Measurements from ENCODE around the gene POU4F1. TPM values are rescaled to one million over a fixed set of nuclear protein-coding genes. Genes with fewer than 3 reads are reported as not detected.

POU4F1 gene
- total RNA-seq, 1 experiment from 2014 or later: not detected

DNA sequence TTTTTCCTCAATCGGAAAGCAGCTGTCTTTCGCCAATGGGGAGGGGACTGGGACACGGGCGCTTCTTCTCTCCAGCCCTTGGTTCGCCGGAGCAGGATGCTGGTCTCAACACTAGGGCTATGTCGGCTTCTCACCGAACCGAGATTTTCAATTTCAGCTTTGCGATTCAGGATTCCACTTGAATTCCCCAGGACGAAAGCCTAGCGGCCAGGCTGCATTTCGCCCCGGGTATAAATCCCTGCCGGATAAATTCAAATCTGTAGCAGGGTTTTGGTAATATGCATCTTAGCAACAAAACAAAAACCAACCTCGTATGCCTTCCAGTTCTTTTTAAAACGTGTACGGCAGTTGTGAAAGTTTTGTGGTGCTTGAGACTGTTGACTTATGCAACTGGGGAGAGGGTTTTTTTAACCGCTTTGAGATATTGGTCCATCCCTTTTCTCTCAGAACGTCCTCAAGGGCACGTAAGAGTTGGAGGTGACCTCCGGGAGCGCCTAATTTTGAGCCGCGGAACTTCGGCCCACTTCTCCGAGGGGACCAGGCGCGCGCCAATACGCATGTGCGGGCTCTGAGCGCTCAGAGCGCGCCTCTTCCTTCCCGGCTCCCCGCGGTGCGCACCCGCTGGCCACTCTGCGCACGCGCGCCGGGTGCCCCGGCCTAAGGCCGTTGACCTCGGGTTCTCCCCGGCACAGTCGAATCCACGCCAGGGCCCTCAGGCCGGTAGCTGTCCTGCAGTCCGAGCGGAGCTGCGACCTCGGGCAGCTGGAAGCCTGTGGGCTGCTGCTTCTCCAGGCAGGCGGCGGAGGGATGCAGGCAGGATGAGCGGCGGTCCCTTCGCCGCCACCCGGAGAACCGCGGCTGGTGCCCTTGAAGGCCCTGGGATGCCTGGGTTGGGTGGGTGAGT, 7.6 kb downstream of the POU4F1 start:
- no peak for DNase-seq (ENCODE audit: low spot score)
- in situ Hi-C loops (cut with HindIII; ENCODE audit: low sequenced_read_pairs): no loop called here

DNA sequence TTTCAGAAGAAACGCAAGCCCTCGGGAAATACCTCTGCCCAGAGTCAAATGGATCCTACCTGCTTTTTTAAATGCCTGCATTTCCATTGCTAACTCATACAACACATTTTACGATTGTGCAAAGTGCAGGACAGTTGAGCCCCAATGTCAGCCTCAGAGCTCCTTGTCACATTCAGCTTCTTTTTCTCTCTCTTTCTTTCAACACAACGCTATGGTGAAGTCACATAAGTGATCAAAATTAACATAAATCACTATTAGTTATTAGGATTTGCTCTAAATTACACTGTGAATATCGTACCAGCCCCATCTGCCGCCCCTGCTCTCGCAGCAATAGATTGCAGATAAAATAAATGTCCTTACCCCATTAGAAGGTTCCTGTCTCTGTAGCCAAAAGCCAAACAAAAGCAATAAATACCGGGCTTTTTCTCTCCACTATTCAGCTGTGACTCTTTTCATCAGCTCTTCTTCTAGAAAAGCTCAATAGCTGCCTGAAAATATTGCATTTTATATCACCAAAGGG, 8.8 kb downstream of the POU4F1 start:
- in situ Hi-C loops (cut with HindIII; ENCODE audit: low sequenced_read_pairs): no loop called here
- DNase-seq (ENCODE audit: low spot score): no peak

DNA sequence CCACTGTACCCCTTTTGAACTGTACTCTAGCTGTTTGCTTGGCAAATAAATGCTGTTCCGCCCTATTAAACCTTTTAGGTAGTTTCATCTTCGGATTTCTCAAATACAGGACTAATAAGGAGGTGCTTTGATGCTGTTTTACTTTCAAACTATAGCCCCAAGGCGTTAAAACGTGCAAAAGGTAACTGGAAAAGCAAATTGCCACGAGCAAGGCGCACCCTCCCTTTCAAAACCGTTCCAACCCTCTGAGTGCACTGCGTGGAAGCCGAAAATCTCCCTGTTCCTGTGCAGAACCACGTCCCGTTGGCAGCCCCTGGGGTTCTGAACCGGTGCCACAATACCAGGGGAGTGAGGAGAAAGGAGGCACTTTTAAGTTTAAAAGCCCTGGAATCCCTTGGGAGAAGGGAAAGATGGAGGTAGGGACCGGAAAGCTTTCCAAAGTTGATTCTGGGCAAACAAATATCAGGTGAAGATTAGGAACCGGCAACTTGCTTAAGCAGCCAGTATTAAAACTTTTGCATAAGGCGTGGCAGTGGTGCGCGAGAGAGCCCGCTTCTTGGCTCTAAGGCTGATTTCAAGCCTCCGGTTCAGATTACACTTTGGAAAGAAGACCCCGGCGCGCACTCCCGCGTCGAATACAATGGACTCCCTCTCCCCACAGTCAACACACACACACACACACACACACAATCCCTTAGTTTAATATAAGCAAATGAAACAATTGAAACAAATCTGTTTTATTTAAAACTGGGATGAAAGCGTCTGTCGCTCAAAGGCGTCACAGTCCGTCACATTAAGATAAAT, 9.5 kb downstream of the POU4F1 start:
- in situ Hi-C loops (cut with HindIII; ENCODE audit: low sequenced_read_pairs): no loop called here
- DNase-seq (ENCODE audit: low spot score): no peak

DNA sequence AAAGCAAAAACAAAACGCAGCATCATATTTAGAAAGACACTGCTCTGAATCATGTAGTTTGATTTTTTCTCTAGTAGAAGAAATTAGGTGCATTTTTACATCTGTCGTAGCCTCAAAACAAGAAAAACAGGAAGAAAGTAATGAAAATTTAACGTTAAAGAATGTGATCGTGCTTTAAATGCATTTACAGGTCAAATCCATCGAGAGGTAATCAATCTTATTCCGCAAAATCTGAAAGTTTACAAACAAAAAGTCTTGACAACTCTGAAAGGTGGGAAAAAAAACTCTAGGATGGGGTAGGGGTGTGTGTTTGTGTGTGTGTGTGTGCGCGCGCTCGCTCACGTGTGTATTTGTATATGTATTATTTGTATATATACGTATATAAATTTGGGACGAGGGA, 10.2 kb downstream of the POU4F1 start:
- in situ Hi-C loops (cut with HindIII; ENCODE audit: low sequenced_read_pairs): no loop called here
- no peak for DNase-seq (ENCODE audit: low spot score)

GRCh38 chr13:78592584-78592983, 10.8 kb downstream of the POU4F1 start:
- in situ Hi-C loops (cut with HindIII; ENCODE audit: low sequenced_read_pairs): no loop called here

GRCh38 chr13:78589206-78589605, 14.1 kb downstream of the POU4F1 start:
- in situ Hi-C loops (cut with HindIII; ENCODE audit: low sequenced_read_pairs): no loop called here
- no peak for DNase-seq (ENCODE audit: low spot score)

More at GRCh38 chr13:78592584-78592983, 10.8 kb downstream of the POU4F1 start:
- DNase-seq (ENCODE audit: low spot score): no peak

GRCh38 chr13:78587395-78587794, 16.0 kb downstream of the POU4F1 start:
- DNase-seq (ENCODE audit: low spot score): no peak
- in situ Hi-C loops (cut with HindIII; ENCODE audit: low sequenced_read_pairs): no loop called here

GRCh38 chr13:78586706-78587105, 16.6 kb downstream of the POU4F1 start:
- no peak for DNase-seq (ENCODE audit: low spot score)
- in situ Hi-C loops (cut with HindIII; ENCODE audit: low sequenced_read_pairs): no loop called here

DNA sequence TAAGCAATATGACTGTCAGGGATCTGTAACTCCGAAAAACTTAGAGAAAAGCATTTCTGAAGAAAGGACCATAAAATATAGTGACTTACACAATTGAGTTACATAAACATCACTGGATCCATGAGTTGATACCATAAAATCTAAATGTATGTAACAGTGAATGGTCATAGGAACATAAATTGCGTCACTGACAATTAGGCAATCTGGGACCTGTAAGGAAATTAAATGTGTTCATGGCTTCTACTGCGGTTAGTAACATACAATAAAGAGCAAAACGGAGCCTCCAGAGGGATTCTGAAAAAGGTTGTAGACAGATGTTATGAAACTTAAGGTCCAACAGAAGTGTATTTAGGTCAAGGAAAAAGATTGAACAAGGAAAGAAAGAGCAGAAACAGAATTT, 27.1 kb downstream of the POU4F1 start:
- DNase-seq (ENCODE audit: low spot score): no peak
- in situ Hi-C loops (cut with HindIII; ENCODE audit: low sequenced_read_pairs): no loop called here

DNA sequence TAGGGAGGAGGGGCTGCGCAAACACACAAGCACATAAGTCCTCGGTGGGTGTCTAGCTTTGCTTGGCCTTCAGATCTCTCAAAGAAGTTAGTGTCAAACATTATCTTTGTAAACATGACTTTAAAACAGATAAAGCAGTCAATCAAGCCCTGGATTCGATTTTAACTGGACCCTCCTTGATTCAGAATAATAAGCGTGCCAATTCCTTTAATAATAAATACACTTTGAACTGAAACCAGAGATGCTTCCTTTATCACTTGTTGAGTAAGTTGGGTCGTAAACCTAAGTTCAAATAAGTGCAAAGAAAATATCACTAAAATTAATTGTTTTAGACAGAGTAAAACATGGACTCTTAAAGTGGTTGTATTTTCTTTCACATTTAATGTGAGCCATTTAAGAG, 30.9 kb downstream of the POU4F1 start:
- in situ Hi-C loops (cut with HindIII; ENCODE audit: low sequenced_read_pairs): no loop called here
- DNase-seq (ENCODE audit: low spot score): no peak

- DNase-seq (ENCODE audit: low spot score): no peak
- in situ Hi-C loops (cut with HindIII; ENCODE audit: low sequenced_read_pairs): no loop called here
Measured at GRCh38 chr13:78569029-78569428, 34.3 kb downstream of the POU4F1 start.

GRCh38 chr13:78566631-78567030, 36.7 kb downstream of the POU4F1 start:
- in situ Hi-C loops (cut with HindIII; ENCODE audit: low sequenced_read_pairs): no loop called here
- DNase-seq (ENCODE audit: low spot score): no peak

GRCh38 chr13:78562237-78562889, 41.0 kb downstream of the POU4F1 start:
- in situ Hi-C loops (cut with HindIII; ENCODE audit: low sequenced_read_pairs): no loop called here
- DNase-seq (ENCODE audit: low spot score): no peak

Other genes with a start within 250 kb of the POU4F1 start
- 9.2 and 10.7 TPM in 2 replicates for gene OBI1, start 55.6 kb upstream of the POU4F1 start, total RNA-seq (2014; rRNA removed; shearing (Covaris generic))